ENCODE measurements around the gene TVP23A. TPM values are rescaled to one million over a fixed set of nuclear protein-coding genes. Genes with fewer than 3 reads are reported as not detected.
"Not testable (repeated sequence)": the region's sequence is repeated elsewhere in the genome, so short reads cannot be mapped to it uniquely, and the experiment has no call there.

Gene TVP23A
- polyA plus RNA-seq, 1 donor = 4.5 TPM

DNA sequence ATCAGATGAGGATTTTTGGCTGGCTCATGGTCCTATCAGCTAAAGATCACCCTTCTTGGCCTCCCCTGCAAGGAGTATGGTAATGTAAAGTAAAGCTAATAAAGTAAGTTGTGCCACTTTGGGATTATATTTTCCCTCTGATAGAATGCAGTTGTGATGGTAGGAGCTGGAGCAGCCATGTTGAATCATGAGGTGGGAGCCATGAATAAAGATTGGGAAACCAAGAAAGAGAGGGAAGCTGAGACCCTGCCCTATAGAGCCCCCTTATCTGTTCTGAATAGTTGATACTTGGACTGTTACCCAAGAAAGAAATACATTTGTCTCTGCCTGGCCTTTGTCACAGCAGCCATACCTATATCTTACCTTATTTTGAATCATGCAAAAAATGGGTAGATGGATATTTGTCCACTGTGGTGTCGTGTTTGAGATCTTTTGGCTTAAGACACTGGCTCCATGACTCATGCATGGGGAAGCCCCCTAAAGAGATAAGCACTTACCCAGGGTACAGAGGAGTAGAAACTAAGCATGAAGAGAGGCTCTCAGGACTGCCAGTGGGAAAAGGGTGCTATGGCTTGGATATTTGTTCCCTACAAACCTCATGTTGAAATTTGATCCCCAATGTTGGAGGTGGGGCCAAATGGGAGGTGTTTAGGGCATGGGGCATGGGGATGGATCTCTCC, 17.7 kb upstream of the TVP23A start:
- DNase-seq = no peak

DNA sequence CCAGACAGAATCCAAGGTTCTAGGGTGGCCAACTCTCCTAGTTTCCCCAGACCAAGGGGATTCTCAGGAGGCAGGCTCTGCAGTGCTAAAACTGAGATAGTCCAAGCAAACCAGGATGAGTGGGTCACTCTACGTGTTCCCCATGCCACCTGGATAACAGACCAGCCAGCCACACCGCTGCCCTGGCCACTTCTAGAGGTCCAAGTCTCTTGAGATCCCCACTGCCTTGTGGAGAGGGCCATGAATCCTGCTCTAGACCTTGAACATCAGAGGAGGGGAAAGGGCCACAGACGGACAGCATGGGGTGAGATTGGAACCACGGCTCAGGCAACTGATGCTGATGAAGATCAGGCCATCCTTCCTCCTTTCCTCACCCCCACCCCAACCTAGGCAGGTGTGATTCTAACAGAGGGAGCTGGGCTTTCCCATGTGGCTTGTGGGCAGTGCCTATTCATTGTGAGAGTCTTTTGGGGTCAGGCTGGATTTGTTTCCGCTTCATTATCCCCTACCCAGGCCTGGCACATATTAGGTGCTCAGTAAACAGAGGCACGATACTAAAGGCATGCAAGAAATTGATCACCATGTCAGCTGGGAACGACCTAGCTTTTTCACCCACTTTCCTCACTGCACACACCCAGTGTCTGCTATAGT, 16.8 kb upstream of the TVP23A start:
- DNase-seq = no peak

DNA sequence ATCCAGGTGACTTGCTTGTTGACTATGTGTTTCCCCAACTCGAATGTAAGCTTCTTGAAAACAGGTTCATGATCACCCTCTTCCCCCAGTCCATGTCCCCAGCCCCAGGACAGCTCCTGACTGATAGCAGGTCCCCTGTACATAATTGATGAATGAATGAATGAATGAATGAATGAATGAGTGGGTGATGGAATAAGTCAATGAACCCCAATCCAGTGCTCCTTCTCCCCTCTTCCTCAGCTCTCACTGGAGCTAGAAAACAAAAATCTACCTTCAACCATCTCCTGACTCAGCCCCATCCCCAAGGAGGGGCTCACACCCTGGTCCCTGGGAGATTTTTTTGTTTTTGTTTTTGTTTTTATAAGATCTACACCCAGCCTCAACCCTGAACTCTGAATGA, 16.2 kb upstream of the TVP23A start:
- no peak for DNase-seq

DNA sequence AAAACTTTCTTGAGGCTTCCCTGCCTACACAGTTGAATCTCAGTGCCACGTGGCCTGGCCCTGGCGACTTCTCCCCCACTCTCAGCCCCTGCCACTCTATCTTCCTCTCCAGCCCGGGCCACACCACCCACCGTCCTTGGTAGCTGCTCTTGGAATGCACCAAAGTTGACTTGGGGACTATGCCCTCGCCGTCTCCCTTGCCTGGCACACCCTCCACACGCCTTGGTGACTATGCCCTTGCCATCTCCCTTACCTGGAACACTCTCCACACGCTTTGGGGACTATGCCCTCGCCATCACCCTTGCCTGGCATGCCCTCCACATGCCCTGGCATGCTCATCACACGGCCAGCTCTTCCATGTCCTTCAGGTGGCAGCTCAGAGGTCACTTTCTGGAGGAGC, 15.5 kb upstream of the TVP23A start:
- DNase-seq = no peak

DNA sequence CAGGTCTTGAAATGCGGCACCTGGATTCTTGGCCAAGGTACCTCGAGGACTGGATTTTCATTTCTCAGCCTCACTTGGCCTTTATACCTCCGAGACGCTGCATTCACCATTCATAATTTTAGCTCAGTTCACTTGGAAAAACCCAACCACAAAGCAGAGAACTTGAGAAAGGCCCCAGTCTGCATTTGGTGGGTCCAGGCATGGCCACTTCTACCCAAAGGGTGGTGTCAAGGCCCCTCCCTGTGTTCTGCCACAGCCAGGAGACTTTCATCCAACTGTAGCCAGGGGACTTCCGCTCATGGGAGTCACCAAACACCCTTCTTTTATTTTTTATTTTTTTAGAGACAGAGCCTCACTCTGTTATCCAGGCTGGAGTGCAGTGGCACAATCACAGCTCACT, 14.7 kb upstream of the TVP23A start:
- no peak for DNase-seq

DNA sequence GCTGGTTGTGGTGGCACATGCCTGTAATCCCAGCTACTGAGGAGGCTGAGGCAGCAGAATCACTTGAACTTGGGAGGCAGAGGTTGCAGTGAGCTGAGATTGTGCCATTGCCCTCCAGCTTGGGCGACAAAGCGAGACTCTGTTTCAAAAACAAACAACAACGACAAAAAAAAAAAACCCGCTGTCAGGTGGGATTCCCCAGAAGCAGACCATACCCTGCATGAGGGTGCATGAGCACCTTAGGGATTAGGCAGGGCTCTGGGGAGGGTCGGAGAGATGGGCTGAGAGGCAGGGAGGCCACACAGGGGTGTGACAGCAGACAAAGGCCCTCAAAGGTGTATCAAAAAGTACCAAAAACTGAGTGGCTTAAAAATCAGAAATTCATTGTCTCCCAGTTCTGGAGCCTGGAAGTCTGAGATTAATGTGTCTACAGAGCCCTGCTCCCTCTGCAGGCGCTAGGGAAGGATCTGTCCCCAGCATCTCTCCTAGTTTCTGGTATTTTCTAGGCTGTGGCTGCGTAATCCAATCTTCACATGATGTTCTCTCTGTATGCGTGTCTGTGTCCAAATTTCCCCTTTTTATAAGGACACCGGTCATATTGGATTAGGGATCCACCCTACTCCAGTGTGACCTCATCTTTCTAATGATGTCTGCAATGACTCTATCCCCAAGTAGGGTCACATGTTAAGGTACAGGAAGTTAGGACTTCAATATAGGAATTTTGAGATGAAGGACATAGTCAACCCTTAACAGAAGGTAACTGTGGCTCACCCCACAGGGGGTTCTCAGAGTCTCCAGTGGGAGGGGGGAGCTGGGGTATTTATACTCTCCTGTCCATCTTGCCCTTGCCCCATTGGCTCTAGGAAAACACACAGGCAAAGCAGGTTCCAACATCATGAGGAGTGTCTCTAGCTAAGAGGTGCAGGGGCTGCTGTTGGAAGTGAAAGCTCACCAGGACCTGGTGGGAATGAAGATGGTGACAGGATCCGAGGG, 13.6 kb upstream of the TVP23A start:
- DNase-seq = no peak

DNA sequence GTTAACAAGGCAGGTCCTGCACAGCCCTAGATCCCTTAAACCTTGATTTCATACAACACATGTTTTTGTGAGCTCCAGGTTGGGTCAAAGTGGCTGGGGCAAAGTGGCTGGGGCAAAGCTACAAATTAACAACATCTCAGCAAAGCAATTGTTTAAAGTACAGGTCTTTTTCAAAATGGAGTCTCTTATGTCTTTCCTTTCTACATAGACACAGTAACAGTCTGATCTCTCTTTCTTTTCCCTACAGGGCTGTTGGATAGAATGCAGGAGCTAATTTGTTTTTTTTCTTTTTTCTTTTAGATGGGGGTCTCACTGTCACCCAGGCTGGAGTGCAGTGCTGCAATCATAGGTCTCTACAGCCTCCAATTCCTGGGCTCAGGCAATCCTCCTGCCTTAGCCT, 11.6 kb upstream of the TVP23A start:
- DNase-seq = not testable (repeated sequence)

DNA sequence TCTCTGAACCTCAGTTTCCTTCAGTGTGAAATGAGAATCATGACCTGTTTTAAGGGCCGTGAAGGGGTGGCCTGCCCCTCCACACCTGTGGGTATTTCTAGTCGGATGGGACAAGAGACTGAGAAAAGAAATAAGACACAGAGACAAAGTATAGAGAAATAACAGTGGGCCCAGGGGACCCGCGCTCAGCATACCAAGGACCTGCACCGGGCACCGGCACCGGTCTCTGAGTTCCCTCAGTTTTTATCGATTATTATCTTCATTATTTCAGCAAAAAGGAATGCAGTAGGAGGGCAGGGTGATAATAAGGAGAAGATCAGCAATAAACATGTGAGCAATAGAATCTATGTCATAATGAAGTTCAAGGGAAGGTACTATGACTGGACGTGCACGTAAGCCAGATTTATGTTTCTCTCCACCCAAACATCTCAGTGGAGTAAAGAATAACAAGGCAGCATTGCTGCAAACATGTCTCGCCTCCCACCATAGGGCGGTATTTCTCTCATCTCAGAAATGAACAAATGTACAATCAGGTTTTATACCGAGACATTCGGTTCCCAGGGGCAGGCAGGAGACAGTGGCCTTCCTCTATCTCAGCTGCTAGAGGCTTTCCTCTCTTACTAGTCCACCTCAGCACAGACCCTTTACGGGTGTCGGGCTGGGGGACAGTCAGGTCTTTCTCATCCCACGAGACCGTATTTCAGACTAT, 10.9 kb upstream of the TVP23A start:
- DNase-seq = not testable (repeated sequence)

DNA sequence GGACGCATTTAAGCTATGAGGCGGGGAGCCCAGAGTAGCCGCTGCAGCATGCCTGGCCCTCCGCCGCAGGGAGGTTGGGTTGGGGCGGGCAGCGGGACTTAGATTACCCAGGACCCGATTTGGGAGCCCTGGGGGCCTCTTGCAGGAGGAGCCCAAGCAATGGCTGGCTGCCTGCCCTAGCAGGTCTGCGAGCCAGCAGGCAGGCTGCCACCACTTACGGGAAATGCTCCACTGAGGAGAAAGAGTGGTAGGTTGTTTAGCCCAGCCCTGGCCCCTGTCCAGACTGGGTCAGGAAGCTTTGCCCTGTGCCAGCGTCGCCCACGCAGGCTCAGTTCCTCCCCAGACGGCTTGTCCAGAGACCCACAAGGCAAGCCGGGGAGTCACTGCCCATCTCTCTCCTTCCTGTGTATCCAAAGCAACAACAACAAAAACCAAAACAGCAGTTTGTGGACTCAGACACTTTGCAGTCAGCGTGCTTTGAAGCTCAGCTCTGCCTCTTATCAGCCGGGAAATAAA, 10.3 kb upstream of the TVP23A start:
- DNase-seq = peak; percentile 40

DNA sequence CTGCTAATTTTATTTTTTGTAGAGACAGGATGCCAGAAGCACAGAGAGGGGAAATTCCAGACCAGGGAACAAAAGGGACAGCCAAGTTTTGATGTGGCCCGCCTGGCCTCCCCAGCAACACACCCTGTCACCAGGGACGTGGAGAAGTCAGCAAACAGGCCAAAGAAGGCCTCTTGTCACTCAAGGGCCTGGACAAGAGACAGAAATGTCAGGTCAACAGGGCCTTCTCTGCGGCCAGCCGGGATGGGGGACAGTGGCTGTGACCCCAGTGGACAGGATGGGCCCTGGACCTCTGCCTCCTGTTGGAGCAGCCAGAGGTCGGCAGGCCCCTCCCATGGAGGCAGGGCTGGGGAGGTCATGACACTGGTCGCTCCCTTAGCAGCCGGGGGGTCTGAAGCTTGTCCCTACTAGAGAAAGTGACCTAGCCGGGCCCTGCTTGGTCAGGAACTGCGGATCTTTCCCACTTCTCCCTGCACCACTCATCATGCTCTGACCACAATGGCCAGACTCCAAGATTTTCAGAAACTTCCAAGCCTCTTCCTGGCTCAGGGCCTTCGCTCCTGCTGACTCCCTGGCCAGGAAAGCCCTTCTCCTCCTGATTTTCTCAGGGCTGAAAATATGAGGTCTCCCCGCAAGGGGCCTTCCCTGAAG, 9.2 kb upstream of the TVP23A start:
- peak; percentile 56 for DNase-seq

DNA sequence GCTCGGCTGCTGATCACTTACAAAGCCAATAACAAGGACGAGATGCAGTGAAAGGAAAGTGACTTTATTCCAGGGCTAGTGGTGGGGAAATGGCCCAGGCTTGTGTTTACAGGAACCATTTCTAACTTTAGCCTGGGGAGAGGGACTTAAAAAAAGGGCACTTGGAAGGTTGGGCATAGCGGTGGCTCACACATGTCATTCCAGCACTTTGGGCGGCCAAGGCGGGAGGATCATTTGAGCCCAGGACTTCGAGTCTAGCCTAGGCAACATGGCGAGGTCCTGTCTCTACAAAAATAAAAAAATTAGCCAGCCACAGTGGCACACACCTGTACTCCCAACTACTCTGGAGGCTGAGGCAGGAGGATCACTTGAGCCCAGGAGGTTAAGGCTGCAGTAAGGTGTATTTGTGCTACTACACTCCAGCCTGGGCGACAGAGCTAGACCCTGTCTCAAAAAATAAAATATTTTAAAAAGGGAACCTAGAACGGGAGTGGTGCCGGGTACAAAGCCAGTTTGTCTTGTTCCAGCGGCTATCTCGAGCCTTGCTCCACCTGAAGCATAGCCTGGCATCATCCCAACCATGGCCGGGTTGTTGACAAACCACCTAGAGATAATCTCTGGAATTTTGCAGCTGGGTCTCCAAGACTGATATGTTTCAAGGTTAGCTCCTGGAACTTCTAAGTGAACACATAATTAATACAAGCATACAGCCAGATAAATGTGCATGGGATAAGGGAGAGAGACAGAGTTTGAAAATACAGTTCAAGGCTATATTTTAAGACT, 5.7 kb upstream of the TVP23A start:
- DNase-seq = no peak

DNA sequence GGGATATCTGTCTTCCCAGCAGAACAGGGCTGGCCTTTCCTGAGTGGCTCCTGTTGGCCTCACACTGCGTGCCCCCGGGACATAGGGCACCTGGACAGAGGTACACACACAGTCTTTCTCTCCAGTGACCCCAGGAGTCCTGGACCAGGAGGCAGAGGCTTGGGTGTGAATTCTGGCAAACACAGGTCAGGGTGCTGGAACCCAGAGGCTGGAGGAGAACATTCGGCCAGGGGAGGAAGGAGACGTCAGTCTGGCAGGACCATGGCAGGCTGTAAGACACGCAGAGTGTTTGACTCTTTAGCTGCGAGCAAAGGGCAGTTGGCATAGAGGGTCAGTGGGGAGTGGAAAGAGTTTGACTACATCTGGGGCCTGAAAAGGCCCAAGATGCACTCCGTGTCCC, 4.1 kb upstream of the TVP23A start:
- DNase-seq = no peak

DNA sequence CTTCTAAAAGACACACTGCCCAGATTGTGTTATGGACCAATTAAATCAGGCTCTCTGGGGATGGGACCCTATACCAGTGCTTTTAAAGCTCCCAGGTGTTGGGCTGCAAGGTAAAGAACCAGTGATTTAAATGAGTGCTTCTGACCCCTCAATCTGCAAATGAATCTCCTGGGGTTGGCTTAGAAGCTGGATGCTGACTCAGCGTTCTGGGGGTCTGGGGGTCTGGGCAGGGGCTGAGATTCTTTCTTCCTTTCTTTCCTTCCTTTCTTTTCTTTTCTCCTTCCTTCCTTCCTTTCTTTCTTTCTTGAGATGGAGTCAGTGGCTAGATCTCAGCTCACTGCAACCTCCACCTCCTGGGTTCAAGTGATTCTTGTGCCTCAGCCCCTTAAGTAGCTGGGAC, 2.0 kb upstream of the TVP23A start:
- DNase-seq = no peak

DNA sequence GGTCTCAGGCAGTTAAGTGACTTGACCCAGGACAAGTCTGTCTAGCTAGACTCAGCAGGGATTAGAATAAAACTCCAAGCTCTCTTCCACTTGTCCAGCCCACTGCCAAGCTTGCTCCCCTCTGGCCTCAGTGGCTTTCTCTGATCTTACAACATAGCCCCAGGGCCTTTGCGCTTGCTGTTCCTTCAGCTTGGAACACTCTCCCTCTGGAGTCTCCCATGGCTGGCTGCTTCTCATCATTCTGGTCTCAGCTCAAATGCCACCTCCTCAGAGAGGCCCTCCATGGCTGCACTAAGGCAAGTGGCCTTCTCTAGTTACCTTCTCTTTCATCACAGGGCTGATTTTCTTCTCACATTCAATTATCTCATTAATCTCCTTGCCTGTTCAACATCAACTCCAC, 1.1 kb downstream of the TVP23A start:
- no peak for DNase-seq

DNA sequence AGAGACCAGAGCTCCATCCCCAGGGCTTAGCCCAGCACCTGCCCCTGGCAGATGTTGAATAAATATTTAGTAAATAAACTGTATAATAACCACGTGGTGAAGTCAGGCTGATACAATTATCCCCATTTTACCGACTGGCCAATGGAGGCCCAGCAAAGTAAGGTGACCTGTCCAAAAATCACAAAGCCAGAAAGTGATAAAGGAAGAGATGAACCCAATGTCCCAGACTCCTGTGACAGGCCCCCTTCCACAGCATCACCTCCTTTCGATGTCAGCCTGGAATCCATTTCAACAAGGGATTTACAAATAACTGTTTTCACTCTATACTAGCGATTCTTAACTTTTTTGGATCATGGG, 5.5 kb downstream of the TVP23A start:
- DNase-seq = no peak

DNA sequence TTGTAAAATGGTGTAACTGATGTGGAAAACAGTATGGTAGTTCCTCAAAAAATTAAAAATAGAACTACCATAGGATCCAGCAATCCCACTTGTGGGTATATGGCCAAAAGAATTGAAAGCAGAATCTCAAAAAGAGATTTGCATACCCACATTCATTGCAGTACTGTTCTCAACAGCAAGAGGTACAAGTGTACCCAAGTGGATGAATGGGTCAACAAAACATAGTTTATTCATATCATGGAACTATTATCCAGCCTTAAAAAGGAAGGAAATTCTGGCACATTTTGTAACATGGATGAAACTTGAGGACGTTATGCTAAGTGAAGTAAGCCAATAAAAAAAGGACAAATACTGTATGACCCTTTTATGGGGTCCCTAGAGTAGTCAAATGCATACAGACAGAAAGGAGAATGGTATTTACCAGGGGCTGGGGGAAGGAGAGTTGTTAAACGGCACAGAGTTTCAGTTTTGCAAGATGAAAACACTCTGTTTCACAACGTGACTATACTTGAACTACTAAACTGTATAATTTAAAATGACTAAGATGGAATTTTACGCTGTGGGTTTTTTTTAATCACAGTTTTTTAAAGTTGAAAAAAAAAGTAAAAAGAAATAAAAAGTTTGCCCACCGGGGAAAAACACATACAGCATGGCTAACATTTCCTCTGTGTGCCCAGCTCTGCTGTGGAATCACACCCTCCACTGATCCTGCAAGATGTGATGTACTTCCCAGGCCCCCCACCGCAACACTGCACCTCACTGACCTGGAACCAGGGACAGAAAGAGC, 6.1 kb downstream of the TVP23A start:
- no peak for DNase-seq

DNA sequence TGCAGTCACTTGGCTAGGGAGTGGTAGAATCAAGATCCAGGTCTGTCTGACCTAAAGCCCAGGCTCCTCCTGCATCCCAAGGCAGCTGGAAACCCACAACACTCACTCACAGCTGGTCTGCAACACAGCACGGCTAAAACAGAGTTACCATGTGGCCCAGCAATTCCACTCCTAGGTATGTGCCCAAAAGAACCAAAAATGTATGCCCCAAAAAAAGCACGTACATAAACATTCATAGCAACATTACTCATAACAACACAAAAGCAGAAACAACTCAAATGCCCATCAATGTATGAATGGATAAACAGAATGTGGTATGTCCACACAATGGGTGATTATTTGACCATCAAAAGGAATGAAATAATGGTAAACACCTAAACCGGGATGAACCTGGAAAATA, 8.9 kb downstream of the TVP23A start:
- DNase-seq = no peak

DNA sequence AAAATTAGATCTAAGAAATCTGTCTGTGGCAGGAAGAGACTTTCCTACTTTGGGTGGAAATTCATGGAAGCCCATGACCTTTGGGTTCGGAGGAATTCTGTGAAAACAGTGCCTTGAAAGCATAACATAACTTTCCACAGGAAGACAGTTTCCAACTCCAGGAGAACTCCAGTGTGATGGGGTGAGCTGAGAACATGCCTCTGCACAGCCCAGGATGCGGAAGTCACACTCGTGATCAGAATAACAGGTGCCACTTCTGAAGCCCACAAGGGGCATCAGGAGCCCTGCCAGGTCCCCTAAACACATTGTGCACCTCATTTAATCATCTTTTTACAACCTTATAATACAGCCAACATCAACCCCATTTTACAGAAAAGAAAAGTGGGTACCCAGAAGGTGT, 9.7 kb downstream of the TVP23A start:
- DNase-seq = no peak

DNA sequence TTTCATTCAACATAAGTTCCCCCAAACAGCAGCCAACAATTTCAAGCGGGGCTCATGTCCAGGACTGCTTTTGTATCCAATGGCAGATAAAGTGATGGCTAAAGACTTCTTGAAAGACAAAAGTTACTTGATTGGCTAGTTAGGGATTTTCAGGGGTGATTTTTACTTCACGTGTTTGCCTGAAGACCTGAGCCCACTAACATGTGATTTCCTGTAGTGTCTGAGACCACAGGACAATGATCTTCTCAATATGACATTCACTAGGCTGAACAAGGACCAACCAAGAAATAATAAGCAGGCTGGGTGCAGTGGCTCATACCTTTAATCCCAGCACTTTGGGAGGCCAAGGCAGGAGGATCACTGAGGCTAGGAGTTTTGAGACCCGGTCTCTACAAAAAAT, 10.4 kb downstream of the TVP23A start:
- DNase-seq = no peak

DNA sequence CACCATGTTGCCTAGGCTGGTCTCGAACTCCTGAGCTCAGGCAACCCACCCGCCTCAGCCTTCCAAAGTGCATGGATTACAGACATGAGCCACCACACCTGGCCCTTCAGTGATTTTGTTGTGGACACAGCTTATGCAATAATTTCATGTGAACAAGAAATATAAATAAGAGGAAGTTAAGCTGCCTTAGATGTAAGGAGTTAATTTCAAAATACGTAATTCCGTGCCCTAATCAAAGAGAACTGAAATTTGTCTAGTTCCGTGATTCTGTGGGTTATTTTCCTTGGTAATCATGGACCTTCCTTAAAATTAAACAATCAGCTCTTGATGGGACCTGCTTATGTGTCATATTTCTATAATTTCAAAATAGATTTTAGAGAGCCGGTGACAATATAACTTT, 11.9 kb downstream of the TVP23A start:
- DNase-seq = no peak

All from left kidney (tissue), 2 donors.